ENCODE results near the gene VSIR.
A peak's percentile ranks its signal among the peaks of the same experiment; 100 is the strongest.

VSIR gene

GRCh38 chr10:71806704-71807556 lies 33.6 kb upstream of the VSIR start:
- no peak for DNase-seq

GRCh38 chr10:71805776-71806703 lies 32.7 kb upstream of the VSIR start:
- peak; percentile 48 for DNase-seq

- DNase-seq, result no peak
Measured at GRCh38 chr10:71804077-71804476, 30.8 kb upstream of the VSIR start.

GRCh38 chr10:71802715-71803488 lies 29.6 kb upstream of the VSIR start:
- DNase-seq, result no peak

GRCh38 chr10:71802235-71802634 lies 28.9 kb upstream of the VSIR start:
- no peak for DNase-seq

GRCh38 chr10:71801361-71801760 lies 28.0 kb upstream of the VSIR start:
- DNase-seq, result no peak

GRCh38 chr10:71799608-71800453 lies 26.5 kb upstream of the VSIR start:
- no peak for DNase-seq

- DNase-seq, result no peak
Measured at GRCh38 chr10:71799112-71799511, 25.8 kb upstream of the VSIR start.

- no peak for DNase-seq
Measured at GRCh38 chr10:71798308-71798624, 24.9 kb upstream of the VSIR start.

GRCh38 chr10:71797533-71798307 lies 24.4 kb upstream of the VSIR start:
- no peak for DNase-seq

GRCh38 chr10:71796749-71797405 lies 23.6 kb upstream of the VSIR start:
- DNase-seq, result no peak

- DNase-seq, result no peak
Measured at GRCh38 chr10:71795248-71795647, 21.9 kb upstream of the VSIR start.

GRCh38 chr10:71790749-71791440 lies 17.6 kb upstream of the VSIR start:
- DNase-seq, result no peak

GRCh38 chr10:71789871-71790270 lies 16.6 kb upstream of the VSIR start:
- no peak for DNase-seq

- no peak for DNase-seq
Measured at GRCh38 chr10:71788954-71789353, 15.6 kb upstream of the VSIR start.

- DNase-seq, result no peak
Measured at GRCh38 chr10:71784679-71785272, 11.5 kb upstream of the VSIR start.

GRCh38 chr10:71783917-71784678 lies 10.8 kb upstream of the VSIR start:
- DNase-seq, result no peak

- no peak for DNase-seq
Measured at GRCh38 chr10:71782917-71783490, 9.7 kb upstream of the VSIR start.
